HepG2 (cell line): Measurements from ENCODE around the gene PRSS33. TPM values are rescaled to one million over a fixed set of nuclear protein-coding genes. Genes with fewer than 3 reads are reported as not detected.

Source experiments
- ATAC-seq: fragments of 200-7000 bp; cut with Tn5 transposase; 3 replicates; pipeline ENCODE4 v1.9.1; 2020; ENCODE audit warnings: mild to moderate bottlenecking, moderate library complexity
- BruUV-seq: library from RNA; stranded (reverse); fragments of 400-500 nt; replicated peaks from 2 replicates; lab custom pipeline; 2021; lab: Mats Ljungman, UMichigan
- CTCF ChIA-PET: fragments of 300-600 bp; formaldehyde crosslinking; extraction: SDS; loops from one replicate; lab custom pipeline; 2021; ENCODE audit warnings: low total read pairs, inconsistent platforms, low intra/inter-chr PET ratio; lab: Yijun Ruan, JAX
- POLR2A ChIA-PET: fragments of 350-600 bp; sonication (Branson Sonifier 250); formaldehyde crosslinking; loops from one replicate; lab custom pipeline; 2020; ENCODE audit warnings: antibody characterized with exemption, inconsistent platforms; lab: Yijun Ruan, JAX
- DNase-seq: peaks from one replicate; pipeline ENCODE4 v3.0.0-alpha.2; 2015; ENCODE audit warnings: low spot score
- FAIRE-seq: peaks from 3 replicates; lab custom pipeline; 2011; peaks lifted over from hg19 to GRCh38; lab: Jason Lieb, UNC
- H2AFZ ChIP-seq: one replicate; pipeline ENCODE4 v1.6.1; 2011; ENCODE audit warnings: low read length, inconsistent platforms
- H3K27ac ChIP-seq: fragments of 300-600 bp; 3 replicates; pipeline ENCODE4 v1.8.0; 2011; ENCODE audit warnings: mixed run types, mild to moderate bottlenecking, mixed read lengths, low read length, inconsistent platforms; ENCODE audit not compliant: insufficient read depth; ENCODE audit errors: extremely low read length
- H3K27me3 ChIP-seq, 2 experiments: fragments of 200-600 bp in 1 of 2; 2 replicates in 1 of 2; 3 replicates in 1 of 2; pipeline versions ENCODE4 v1.6.0 to v1.8.0; 2011; ENCODE audit warnings: low read length in 2 of 2, mild to moderate bottlenecking in 2 of 2, moderate library complexity in 2 of 2, inconsistent platforms in 1 of 2; ENCODE audit not compliant: insufficient read depth in 2 of 2, control insufficient read depth in 1 of 2
- H3K36me3 ChIP-seq, 2 experiments: fragments of 200-600 bp in 1 of 2; replicated peaks in 1 of 2; 2 replicates in 1 of 2; 3 replicates in 1 of 2; pipeline versions ENCODE4 v1.5.1 to v1.8.0; 2011; ENCODE audit warnings: low read length in 2 of 2, inconsistent platforms in 1 of 2; ENCODE audit not compliant: insufficient read depth in 2 of 2, control insufficient read depth in 1 of 2
- H3K4me1 ChIP-seq: 2 replicates; pipeline ENCODE4 v1.5.1; 2012; ENCODE audit warnings: low read length, inconsistent platforms; ENCODE audit not compliant: insufficient read depth
- H3K4me2 ChIP-seq: 2 replicates; pipeline ENCODE4 v1.6.0; 2011; ENCODE audit warnings: low read depth, low read length, inconsistent platforms
- H3K4me3 ChIP-seq, 3 experiments: fragments of 200-600 bp in 1 of 3; sonication (generic), shearing (Covaris generic) in 1 of 3; replicated peaks in 1 of 3; 2 replicates each; pipeline ENCODE4 v1.5.1; 2011 to 2016; ENCODE audit warnings: low read length in 3 of 3, inconsistent platforms in 2 of 3, low read depth in 2 of 3, mild to moderate bottlenecking in 2 of 3, control low read depth in 1 of 3, mixed read lengths in 1 of 3; ENCODE audit not compliant: insufficient read depth in 1 of 3
- H3K79me2 ChIP-seq: one replicate; pipeline ENCODE4 v1.6.1; 2011; ENCODE audit warnings: low read length, inconsistent platforms; ENCODE audit not compliant: insufficient read depth
- H3K9ac ChIP-seq: 2 replicates; pipeline ENCODE4 v1.6.0; 2011; ENCODE audit warnings: mild to moderate bottlenecking, low read depth, low read length, inconsistent platforms; ENCODE audit not compliant: insufficient read depth
- H3K9me3 ChIP-seq: 2 replicates; pipeline ENCODE4 v1.5.1; 2012; ENCODE audit warnings: mild to moderate bottlenecking, low read length
- H4K20me1 ChIP-seq: 2 replicates; pipeline ENCODE4 v1.6.0; 2011; ENCODE audit warnings: inconsistent platforms, mild to moderate bottlenecking, low read length, moderate library complexity; ENCODE audit not compliant: insufficient read depth
- FOXM1 ChIP-seq: sonication (generic); formaldehyde crosslinking; IDR thresholded peaks from 2 replicates; pipeline ENCODE4 v1.5.0; 2020; ENCODE audit warnings: missing genetic modification reagents
- MTA3 ChIP-seq: sonication (generic); formaldehyde crosslinking; IDR thresholded peaks from 2 replicates; pipeline ENCODE4 v1.4.0; 2020; ENCODE audit warnings: missing genetic modification reagents
- NFKB2 ChIP-seq: sonication (generic); formaldehyde crosslinking; IDR thresholded peaks from 2 replicates; pipeline ENCODE4 v1.4.0; 2020; ENCODE audit warnings: missing genetic modification reagents, borderline replicate concordance
- NKX3-1 ChIP-seq: sonication (generic); formaldehyde crosslinking; IDR thresholded peaks from 2 replicates; pipeline ENCODE4 v1.5.0; 2020; ENCODE audit warnings: missing genetic modification reagents
- POLR2G ChIP-seq: fragments of 200-400 bp; formaldehyde crosslinking; IDR thresholded peaks from 2 replicates; pipeline ENCODE4 v1.6.1; 2018; ENCODE audit warnings: mild to moderate bottlenecking, low read depth, low read length, moderate library complexity
- SNAI1 ChIP-seq: sonication (generic); formaldehyde crosslinking; IDR thresholded peaks from 2 replicates; pipeline ENCODE4 v1.5.0; 2020; ENCODE audit warnings: mild to moderate bottlenecking, missing genetic modification reagents, borderline replicate concordance
- TBP ChIP-seq: sonication (generic); formaldehyde crosslinking; IDR thresholded peaks from 2 replicates; pipeline ENCODE4 v1.5.0; 2020; ENCODE audit warnings: missing genetic modification reagents
- ZNF225 ChIP-seq: sonication (generic); formaldehyde crosslinking; IDR thresholded peaks from 2 replicates; pipeline ENCODE4 v1.4.0; 2020; ENCODE audit warnings: mild to moderate bottlenecking, missing genetic modification reagents
- ZNF282 ChIP-seq: fragments of 450-650 bp; IDR thresholded peaks from 2 replicates; pipeline ENCODE4 v1.6.1; 2018; ENCODE audit not compliant: partially characterized antibody
- ZNF550 ChIP-seq: sonication (generic); formaldehyde crosslinking; IDR thresholded peaks from 2 replicates; pipeline ENCODE4 v1.4.0; 2020; ENCODE audit warnings: mild to moderate bottlenecking, missing genetic modification reagents, borderline replicate concordance
- WGBS: methylation state at CpG from one replicate; pipeline ENCODE4 v1.1.6; 2017; ENCODE audit warnings: low lambda C conversion rate; 5-methylcytosine and 5-hydroxymethylcytosine counted together
- in situ Hi-C: cut with HindIII; loops from 2 replicates; pipeline ENCODE4 v1.10.0; 2017; ENCODE audit warnings: low pct_unique_long_range_greater_than_20kb; ENCODE audit not compliant: extremely low pct_ligation_motif_present
- intact Hi-C: fragments of 100-400 bp; cut with micrococcal nuclease; formaldehyde crosslinking; loops from one replicate; pipeline ENCODE4 v1.10.0; 2022; ENCODE audit not compliant: unreplicated experiment
- polyA plus RNA-seq, 8 experiments: library from polyadenylated mRNA; depleted of rRNA in 3 of 8; stranded (reverse) in 7 of 8; unstranded in 1 of 8; fragments of >200 nt; fragmentation: Illumina TruSeq in 4 of 8; extraction: Trizol in 4 of 8; gene quantifications; 2 replicates each; pipeline versions ENCODE4 v1.2.1 to v1.2.3, GENCODE V29; 2011 to 2016; ENCODE audit warnings: low read depth in 4 of 8, missing spikeins in 1 of 8, mixed read lengths in 1 of 8; ENCODE audit not compliant: insufficient read depth in 1 of 8
- total RNA-seq, 5 experiments: library from RNA; depleted of rRNA; stranded (reverse); fragments of >200 nt; fragmentation: Illumina TruSeq; extraction: Trizol; gene quantifications; 2 replicates each; pipeline ENCODE4 v1.2.3, GENCODE V29; 2016; ENCODE audit warnings: low read depth in 1 of 5
- TF ChIP-seq, protein P1 (sequence below): sonication (generic); formaldehyde crosslinking; IDR thresholded peaks from 2 replicates; pipeline ENCODE4 v1.8.0; 2022; ENCODE audit warnings: mild to moderate bottlenecking, missing genetic modification reagents
- TF ChIP-seq, protein P2 (sequence below): sonication (generic); formaldehyde crosslinking; IDR thresholded peaks from 2 replicates; pipeline ENCODE4 v1.5.1; 2020; ENCODE audit warnings: missing genetic modification reagents, mild to moderate bottlenecking, borderline replicate concordance
- TF ChIP-seq, protein P3 (sequence below): sonication (generic); formaldehyde crosslinking; IDR thresholded peaks from one replicate; pipeline ENCODE4 v1.5.1; 2020; ENCODE audit warnings: mild to moderate bottlenecking, missing genetic modification reagents; ENCODE audit errors: not compliant biosample characterization

PRSS33 gene
- total and polyA plus RNA-seq, 2 of the 13 experiments (the other 11 are each of a cell fraction or from before 2014, with no cell fraction given) = not detected

DNA sequence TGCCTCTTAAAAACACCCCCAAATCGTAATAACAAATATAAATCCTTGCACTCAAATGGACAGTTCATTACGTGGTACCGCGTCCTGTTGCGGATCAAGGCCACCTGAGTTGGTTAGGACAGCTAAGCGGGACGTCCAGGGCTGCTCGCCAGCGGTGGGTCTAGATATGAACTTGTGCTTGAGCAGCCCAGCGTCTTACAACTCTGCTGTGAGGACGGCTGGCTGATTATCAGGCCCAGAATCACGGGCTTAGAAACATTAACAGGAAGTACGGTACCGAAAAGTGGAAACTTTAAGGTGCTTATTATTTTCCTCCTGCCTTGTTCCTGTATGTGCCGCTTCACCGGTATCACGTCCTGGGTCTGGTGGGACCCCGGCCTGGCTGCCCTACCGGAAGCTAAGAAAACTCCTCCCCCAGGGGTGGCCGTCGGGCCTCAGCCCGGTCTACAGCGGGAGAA lies 35.8 kb downstream of the PRSS33 start (continued):
- TF ChIP-seq ZNF282 (no peak), NFKB2 (CRISPR knock-in tag) (no peak), ZNF225 (no peak; the same call in 1 of the 2 replicates), NKX3-1 (CRISPR knock-in tag) (no peak), POLR2G (peak; percentile 85; the same call in 1 of the 2 replicates), MTA3 (CRISPR knock-in tag) (no peak), FOXM1 (CRISPR knock-in tag) (no peak), TBP (CRISPR knock-in tag) (no peak), ZNF550 (CRISPR knock-in tag) (no peak)
- TF ChIP-seq, protein P1, sequence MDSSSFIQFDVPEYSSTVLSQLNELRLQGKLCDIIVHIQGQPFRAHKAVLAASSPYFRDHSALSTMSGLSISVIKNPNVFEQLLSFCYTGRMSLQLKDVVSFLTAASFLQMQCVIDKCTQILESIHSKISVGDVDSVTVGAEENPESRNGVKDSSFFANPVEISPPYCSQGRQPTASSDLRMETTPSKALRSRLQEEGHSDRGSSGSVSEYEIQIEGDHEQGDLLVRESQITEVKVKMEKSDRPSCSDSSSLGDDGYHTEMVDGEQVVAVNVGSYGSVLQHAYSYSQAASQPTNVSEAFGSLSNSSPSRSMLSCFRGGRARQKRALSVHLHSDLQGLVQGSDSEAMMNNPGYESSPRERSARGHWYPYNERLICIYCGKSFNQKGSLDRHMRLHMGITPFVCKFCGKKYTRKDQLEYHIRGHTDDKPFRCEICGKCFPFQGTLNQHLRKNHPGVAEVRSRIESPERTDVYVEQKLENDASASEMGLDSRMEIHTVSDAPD (CRISPR knock-in tag) = 0 out of 2 replicates have a peak, but pooled peaks have one; percentile 33

DNA sequence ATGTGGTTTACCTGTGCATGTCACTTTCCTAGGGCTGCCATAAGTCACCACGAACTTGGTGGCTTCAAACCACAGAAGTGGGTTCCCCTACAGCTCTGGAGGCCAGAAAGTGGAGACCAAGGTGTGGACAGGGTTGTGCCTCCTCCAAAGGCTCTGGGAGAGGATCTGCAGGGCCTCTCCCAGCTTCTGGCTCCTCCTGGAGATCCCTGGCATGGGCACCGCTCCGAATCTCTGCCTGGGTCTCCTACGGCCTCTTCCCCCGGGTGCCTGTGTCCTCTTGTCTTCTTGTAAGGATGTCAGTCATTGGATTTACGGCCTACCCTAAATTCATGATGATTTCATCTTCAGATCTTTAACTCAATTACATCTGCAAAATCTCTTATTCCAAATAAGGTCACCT lies 37.4 kb downstream of the PRSS33 start:
- in situ Hi-C loops (no loop called here), intact Hi-C loops (no loop called here)
- Histone ChIP-seq H2AFZ (no peak overlapping the region), H3K9me3 (no peaks in the 10 kb centered on the region), H3K36me3 (peaks cover 2 to 4% of the 10 kb centered on the region in 2 experiments; a peak in 2 of 5 replicates), H3K4me3 (no peak overlapping the region), H3K79me2 (peaks cover 34% of the 10 kb centered on the region), H3K9ac (no peak overlapping the region), H3K27ac (no peak overlapping the region), H4K20me1 (peaks cover 18% of the 10 kb centered on the region), H3K27me3 (no peaks in the 10 kb centered on the region; a peak in 1 of 5 replicates), H3K4me2 (no peak overlapping the region), H3K4me1 (peaks cover 21% of the 10 kb centered on the region)
- POLR2A ChIA-PET = interaction anchor here (5.1 kb wide), 1 partner anchor 11 kb away, joined by 43 read pairs; no protein-coding TSS in a partner anchor
- no TSS peak for BruUV-seq
- ATAC-seq (no peak), DNase-seq (no peak), FAIRE-seq (no peak)
- CTCF ChIA-PET = no interaction called here
- 98% methylated on average over 6 of the region's 6 CpGs for WGBS
- no peak for TF ChIP-seq SNAI1 (CRISPR knock-in tag)
- TF ChIP-seq, protein P2, sequence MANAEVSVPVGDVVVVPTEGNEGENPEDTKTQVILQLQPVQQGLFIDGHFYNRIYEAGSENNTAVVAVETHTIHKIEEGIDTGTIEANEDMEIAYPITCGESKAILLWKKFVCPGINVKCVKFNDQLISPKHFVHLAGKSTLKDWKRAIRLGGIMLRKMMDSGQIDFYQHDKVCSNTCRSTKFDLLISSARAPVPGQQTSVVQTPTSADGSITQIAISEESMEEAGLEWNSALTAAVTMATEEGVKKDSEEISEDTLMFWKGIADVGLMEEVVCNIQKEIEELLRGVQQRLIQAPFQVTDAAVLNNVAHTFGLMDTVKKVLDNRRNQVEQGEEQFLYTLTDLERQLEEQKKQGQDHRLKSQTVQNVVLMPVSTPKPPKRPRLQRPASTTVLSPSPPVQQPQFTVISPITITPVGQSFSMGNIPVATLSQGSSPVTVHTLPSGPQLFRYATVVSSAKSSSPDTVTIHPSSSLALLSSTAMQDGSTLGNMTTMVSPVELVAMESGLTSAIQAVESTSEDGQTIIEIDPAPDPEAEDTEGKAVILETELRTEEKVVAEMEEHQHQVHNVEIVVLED (CRISPR knock-in tag) = no peak
- TF ChIP-seq, protein P3, sequence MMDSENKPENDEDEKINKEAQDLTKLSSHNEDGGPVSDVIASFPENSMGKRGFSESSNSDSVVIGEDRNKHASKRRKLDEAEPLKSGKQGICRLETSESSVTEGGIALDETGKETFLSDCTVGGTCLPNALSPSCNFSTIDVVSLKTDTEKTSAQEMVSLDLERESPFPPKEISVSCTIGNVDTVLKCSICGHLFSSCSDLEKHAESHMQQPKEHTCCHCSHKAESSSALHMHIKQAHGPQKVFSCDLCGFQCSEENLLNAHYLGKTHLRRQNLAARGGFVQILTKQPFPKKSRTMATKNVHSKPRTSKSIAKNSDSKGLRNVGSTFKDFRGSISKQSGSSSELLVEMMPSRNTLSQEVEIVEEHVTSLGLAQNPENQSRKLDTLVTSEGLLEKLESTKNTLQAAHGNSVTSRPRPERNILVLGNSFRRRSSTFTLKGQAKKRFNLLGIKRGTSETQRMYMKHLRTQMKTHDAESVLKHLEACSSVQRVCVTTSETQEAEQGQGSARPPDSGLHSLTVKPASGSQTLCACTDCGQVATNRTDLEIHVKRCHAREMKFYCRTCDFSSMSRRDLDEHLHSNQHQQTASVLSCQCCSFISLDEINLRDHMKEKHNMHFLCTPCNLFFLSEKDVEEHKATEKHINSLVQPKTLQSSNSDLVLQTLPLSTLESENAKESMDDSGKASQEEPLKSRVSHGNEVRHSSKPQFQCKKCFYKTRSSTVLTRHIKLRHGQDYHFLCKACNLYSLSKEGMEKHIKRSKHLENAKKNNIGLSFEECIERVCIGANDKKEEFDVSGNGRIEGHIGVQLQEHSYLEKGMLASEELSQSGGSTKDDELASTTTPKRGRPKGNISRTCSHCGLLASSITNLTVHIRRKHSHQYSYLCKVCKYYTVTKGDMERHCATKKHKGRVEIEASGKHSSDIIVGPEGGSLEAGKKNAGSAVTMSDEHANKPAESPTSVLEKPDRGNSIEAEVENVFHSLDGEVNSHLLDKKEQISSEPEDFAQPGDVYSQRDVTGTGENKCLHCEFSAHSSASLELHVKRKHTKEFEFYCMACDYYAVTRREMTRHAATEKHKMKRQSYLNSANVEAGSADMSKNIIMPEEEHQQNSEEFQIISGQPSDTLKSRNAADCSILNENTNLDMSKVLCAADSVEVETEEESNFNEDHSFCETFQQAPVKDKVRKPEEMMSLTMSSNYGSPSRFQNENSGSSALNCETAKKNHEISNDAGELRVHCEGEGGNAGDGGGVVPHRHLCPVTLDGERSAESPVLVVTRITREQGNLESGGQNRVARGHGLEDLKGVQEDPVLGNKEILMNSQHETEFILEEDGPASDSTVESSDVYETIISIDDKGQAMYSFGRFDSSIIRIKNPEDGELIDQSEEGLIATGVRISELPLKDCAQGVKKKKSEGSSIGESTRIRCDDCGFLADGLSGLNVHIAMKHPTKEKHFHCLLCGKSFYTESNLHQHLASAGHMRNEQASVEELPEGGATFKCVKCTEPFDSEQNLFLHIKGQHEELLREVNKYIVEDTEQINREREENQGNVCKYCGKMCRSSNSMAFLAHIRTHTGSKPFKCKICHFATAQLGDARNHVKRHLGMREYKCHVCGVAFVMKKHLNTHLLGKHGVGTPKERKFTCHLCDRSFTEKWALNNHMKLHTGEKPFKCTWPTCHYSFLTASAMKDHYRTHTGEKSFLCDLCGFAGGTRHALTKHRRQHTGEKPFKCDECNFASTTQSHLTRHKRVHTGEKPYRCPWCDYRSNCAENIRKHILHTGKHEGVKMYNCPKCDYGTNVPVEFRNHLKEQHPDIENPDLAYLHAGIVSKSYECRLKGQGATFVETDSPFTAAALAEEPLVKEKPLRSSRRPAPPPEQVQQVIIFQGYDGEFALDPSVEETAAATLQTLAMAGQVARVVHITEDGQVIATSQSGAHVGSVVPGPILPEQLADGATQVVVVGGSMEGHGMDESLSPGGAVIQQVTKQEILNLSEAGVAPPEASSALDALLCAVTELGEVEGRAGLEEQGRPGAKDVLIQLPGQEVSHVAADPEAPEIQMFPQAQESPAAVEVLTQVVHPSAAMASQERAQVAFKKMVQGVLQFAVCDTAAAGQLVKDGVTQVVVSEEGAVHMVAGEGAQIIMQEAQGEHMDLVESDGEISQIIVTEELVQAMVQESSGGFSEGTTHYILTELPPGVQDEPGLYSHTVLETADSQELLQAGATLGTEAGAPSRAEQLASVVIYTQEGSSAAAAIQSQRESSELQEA (CRISPR knock-in tag) = no peak
